Fibroblast of pulmonary artery (primary cell): ENCODE data around the gene POP5.

ENCODE experiments used
- DNase-seq: peaks from one replicate; pipeline ENCODE4 v3.0.0-alpha.2; 2010; ENCODE audit warnings: low read depth
- H3K4me3 ChIP-seq: replicated peaks from 2 replicates; pipeline ENCODE4 v1.5.1; 2011; ENCODE audit warnings: low read depth, mild to moderate bottlenecking, control low read depth, low read length, moderate library complexity
- TF ChIP-seq, protein P1 (sequence below): IDR thresholded peaks from 2 replicates; pipeline ENCODE4 v1.5.1; 2011; ENCODE audit warnings: mild to moderate bottlenecking, control low read depth, low read length, inconsistent platforms; ENCODE audit errors: missing control alignments

Gene POP5

DNA sequence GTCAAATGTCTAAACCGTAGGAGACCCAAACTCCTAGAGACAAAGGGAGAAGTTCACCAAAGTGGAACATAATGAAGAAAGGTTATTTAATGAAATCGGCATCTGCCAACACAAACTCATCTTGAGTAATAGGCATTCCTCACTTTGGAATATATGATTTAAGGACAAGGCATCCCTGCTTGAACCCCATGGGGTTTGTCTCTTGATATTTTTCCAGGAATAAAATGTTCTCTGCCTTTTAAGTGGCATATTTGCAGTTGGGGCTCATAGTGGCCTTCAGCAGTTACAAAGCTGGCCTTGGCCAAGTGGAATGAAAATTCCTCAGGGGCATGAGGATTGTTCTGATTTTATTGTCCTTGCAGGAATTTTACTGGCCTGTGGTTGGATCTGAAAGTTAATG, 7.1 kb downstream of the POP5 start:
- TF ChIP-seq, protein P1, sequence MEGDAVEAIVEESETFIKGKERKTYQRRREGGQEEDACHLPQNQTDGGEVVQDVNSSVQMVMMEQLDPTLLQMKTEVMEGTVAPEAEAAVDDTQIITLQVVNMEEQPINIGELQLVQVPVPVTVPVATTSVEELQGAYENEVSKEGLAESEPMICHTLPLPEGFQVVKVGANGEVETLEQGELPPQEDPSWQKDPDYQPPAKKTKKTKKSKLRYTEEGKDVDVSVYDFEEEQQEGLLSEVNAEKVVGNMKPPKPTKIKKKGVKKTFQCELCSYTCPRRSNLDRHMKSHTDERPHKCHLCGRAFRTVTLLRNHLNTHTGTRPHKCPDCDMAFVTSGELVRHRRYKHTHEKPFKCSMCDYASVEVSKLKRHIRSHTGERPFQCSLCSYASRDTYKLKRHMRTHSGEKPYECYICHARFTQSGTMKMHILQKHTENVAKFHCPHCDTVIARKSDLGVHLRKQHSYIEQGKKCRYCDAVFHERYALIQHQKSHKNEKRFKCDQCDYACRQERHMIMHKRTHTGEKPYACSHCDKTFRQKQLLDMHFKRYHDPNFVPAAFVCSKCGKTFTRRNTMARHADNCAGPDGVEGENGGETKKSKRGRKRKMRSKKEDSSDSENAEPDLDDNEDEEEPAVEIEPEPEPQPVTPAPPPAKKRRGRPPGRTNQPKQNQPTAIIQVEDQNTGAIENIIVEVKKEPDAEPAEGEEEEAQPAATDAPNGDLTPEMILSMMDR = no peak
- no peak for DNase-seq

DNA sequence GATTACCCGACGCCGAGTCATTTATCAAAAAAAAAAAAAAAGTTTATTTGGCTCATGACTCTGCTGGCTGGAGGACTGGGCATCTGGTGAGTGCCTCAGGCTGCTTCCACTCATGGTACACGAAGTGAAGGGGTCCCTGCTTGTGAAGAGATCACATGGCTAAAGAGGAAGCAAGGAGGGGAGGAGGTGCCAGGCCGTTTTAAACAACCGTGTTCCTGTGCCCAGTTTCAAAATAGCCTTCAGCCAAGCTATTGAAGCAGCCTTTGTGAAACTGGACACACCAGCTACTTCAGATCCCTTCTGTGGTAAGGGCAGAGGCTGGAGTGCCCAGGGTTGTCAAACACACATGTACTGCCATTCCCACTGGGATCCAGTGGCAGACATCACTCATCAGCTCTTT, 7.6 kb downstream of the POP5 start:
- H3K4me3 ChIP-seq = no peak overlapping the region
- TF ChIP-seq, protein P1 = no peak
- DNase-seq = no peak

More for the DNA sequence above, 7.1 kb downstream of the POP5 start:
- H3K4me3 ChIP-seq = no peak overlapping the region

DNA sequence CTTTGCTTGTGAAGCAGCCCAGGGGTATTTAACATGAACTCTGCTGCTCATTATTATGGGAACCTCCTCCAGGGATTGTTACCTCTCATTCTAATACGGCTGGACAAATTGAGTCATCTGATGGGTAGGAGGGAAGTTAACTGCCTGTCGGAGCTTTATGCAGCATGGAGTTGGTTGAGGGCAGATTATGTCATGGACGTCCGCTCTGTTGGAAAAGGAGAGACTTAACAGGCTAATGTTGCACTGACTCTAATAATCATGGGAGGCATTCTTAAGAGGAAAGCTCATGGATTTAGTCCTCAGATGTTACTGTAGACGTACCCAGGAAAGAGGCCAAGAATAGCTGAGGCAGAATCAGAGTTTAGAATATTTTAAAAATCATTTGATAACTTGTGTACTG, 9.9 kb downstream of the POP5 start:
- H3K4me3 ChIP-seq = no peak overlapping the region
- TF ChIP-seq, protein P1 = no peak
- peak; percentile 47 for DNase-seq

DNA sequence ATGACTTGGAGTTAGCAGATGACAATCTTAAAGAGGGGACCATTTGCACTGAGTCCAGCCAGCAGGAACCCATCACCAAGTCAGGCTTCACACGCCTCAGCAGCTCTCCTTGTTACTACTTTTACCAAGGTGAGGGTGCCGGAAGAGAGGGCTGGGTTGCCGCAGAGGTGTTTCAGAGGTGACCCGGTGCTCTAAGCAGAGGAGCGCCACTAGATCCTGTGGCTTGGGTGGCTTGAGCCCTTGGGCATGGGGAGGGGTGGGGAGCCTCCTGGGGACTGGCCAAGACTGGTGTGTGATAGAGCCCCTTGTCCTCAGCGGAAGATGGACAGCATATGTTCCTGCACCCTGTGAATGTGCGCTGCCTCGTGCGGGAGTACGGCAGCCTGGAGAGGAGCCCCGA, 17.7 kb downstream of the POP5 start:
- TF ChIP-seq, protein P1 = no peak
- no peak overlapping the region for H3K4me3 ChIP-seq
- no peak for DNase-seq

DNA sequence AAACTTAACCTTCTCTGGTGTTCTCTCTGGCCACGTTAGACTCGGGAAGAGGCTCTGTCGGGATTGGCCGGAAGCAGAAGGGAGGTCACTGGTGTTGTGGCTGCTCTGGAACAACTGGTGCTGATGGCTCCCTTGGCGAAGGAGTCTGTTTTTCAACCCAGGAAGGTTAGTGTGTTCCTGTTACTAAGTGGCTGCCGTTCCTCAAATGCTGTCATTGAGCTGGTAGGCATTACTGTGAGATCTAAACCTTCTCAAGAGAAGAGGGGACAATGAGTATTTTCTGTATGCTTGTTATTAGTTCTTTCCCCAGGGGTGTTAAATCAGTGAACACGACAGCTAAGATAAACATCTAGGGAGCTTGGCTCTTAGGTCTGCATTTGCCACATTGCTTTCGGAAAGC, 18.3 kb downstream of the POP5 start:
- H3K4me3 ChIP-seq = no peak overlapping the region
- DNase-seq = no peak
- TF ChIP-seq, protein P1 = no peak

DNA sequence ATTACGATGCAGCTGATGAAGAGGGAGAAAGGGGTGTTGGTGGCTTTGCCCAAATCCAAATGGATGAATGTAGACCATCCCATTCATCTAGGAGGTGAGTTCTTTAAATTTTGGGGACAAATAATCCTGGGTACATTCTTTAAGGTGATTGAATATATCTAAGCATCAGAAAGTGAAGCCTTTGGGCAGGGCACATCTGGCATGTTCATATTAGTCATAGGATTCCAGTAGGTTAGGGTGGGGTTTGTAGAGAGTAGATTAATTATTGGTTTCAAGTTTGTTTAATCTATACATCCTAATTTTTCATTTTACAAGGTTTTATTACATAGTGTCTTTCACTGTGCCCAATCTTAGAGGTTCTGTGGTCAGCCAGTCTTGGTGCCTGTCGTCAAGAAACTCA, 23.6 kb downstream of the POP5 start:
- no peak overlapping the region for H3K4me3 ChIP-seq
- DNase-seq = no peak
- TF ChIP-seq, protein P1 = no peak

DNA sequence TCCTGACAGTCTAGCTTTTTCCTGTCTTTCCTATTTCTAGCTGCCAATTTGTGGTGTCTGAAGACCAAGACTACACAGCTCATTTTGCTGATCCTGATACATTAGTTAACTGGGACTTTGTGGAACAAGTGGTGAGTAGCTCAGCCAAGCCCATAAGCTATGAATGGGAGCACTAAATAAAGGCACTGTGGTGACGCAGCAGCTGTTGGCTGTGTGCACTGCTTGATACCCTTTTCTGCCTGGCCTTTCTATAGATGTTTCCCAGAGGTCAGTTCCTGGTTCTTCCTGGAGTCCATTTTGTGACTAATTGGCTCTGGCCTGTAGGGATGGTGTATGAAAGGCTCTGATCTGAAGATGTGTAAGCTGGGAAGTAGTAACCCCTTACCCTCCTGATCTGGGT, 26.5 kb downstream of the POP5 start:
- no peak overlapping the region for H3K4me3 ChIP-seq
- DNase-seq = no peak
- TF ChIP-seq, protein P1 = no peak
